Astrocyte (in vitro differentiated cells and primary cell): ENCODE results near the gene KCNC4. TPM values are rescaled to one million over a fixed set of nuclear protein-coding genes. Genes with fewer than 3 reads are reported as not detected.

ENCODE experiments used
- DNase-seq: peaks from one replicate; pipeline ENCODE4 v3.0.0-alpha.2; 2010; ENCODE audit warnings: low read depth
- FAIRE-seq: peaks from 2 replicates; lab custom pipeline; 2011; peaks lifted over from hg19 to GRCh38; lab: Jason Lieb, UNC
- H2AFZ ChIP-seq: 2 replicates; pipeline ENCODE4 v1.6.0; 2012; ENCODE audit warnings: low read depth, low read length, inconsistent platforms
- H3K27ac ChIP-seq: 2 replicates; pipeline ENCODE4 v1.5.1; 2011; ENCODE audit warnings: low read depth, low read length, inconsistent platforms
- H3K27me3 ChIP-seq: 2 replicates; pipeline ENCODE4 v1.6.0; 2011; ENCODE audit warnings: low read length, inconsistent platforms; ENCODE audit not compliant: insufficient read depth
- H3K36me3 ChIP-seq: 2 replicates; pipeline ENCODE4 v1.5.1; 2011; ENCODE audit warnings: low read length, inconsistent platforms; ENCODE audit not compliant: insufficient read depth
- H3K4me1 ChIP-seq: 2 replicates; pipeline ENCODE4 v1.5.1; 2011; ENCODE audit warnings: low read length, inconsistent platforms; ENCODE audit not compliant: insufficient read depth
- H3K4me2 ChIP-seq: 2 replicates; pipeline ENCODE4 v1.6.0; 2012; ENCODE audit warnings: low read length, inconsistent platforms
- H3K4me3 ChIP-seq: 2 replicates; pipeline ENCODE4 v1.5.1; 2011; ENCODE audit warnings: low read depth, mild to moderate bottlenecking, low read length, inconsistent platforms; ENCODE audit not compliant: insufficient read depth
- H3K79me2 ChIP-seq: 2 replicates; pipeline ENCODE4 v1.6.0; 2012; ENCODE audit warnings: mild to moderate bottlenecking, low read length, inconsistent platforms; ENCODE audit not compliant: insufficient read depth
- H3K9ac ChIP-seq: 2 replicates; pipeline ENCODE4 v1.6.0; 2012; ENCODE audit warnings: mild to moderate bottlenecking, low read length, inconsistent platforms
- H3K9me3 ChIP-seq: 2 replicates; pipeline ENCODE4 v1.5.1; 2012; ENCODE audit warnings: low read depth, mild to moderate bottlenecking, low read length, inconsistent platforms; ENCODE audit not compliant: insufficient read depth
- H4K20me1 ChIP-seq: 2 replicates; pipeline ENCODE4 v1.6.0; 2012; ENCODE audit warnings: low read length, inconsistent platforms; ENCODE audit not compliant: insufficient read depth
- H3K27ac Mint-ChIP-seq: one replicate; pipeline ENCODE4 v1.8.0; 2021; ENCODE audit warnings: mild to moderate bottlenecking, mixed read lengths; ENCODE audit not compliant: unreplicated experiment
- H3K27me3 Mint-ChIP-seq: one replicate; pipeline ENCODE4 v1.8.0; 2021; ENCODE audit warnings: low read depth, mixed read lengths; ENCODE audit not compliant: unreplicated experiment
- H3K36me3 Mint-ChIP-seq: one replicate; pipeline ENCODE4 v1.8.0; 2021; ENCODE audit warnings: low read depth, mixed read lengths; ENCODE audit not compliant: unreplicated experiment
- H3K4me1 Mint-ChIP-seq: one replicate; pipeline ENCODE4 v1.8.0; 2021; ENCODE audit warnings: low read depth, mixed read lengths; ENCODE audit not compliant: unreplicated experiment
- H3K4me3 Mint-ChIP-seq: one replicate; pipeline ENCODE4 v1.8.0; 2021; ENCODE audit warnings: mild to moderate bottlenecking, moderate library complexity, mixed read lengths; ENCODE audit not compliant: unreplicated experiment
- H3K9me3 Mint-ChIP-seq: one replicate; pipeline ENCODE4 v1.8.0; 2021; ENCODE audit warnings: mild to moderate bottlenecking, mixed read lengths; ENCODE audit not compliant: unreplicated experiment
- EZH2 ChIP-seq: IDR thresholded peaks from 2 replicates; pipeline ENCODE4 v1.6.1; 2012; ENCODE audit warnings: mild to moderate bottlenecking, low read length, inconsistent platforms; ENCODE audit not compliant: insufficient read depth
- total RNA-seq: library from RNA; stranded (reverse); gene quantifications from 2 replicates; pipeline ENCODE4 v1.2.1, GENCODE V29; 2021
- TF ChIP-seq, protein P1 (sequence below): IDR thresholded peaks from 2 replicates; pipeline ENCODE4 v1.5.1; 2011; ENCODE audit warnings: low read depth, mild to moderate bottlenecking, inconsistent platforms, low read length, moderate library complexity; ENCODE audit not compliant: insufficient read depth

KCNC4 gene
- total RNA-seq, 1 donor from 2014 or later: 2.6 TPM

DNA sequence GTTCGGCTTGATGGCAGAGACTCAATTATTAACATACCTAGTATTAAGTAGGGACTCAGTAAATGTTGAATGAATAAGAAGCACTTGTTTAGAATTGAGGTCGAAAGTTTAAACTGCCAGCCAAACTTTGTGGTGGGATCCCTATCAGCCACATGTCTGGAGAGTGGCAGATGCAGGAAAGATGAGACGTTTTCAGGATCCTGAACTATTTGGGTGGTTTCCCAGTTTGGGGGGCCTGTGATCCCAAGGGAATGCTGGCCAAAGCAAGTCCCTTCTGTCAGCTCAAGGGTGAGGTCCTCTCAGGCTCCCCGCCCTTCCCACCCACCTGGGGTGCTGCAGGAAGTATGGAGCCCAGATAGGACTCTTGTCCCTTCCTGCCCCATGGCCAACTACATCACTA lies 38.6 kb downstream of the KCNC4 start:
- FAIRE-seq (no peak), DNase-seq (no peak)
- peaks cover 60% of the 10 kb centered on the region for H3K27me3 Mint-ChIP-seq
- no peaks in the 10 kb centered on the region for H3K36me3 Mint-ChIP-seq
- Histone ChIP-seq H3K27ac (no peak overlapping the region), H3K9me3 (no peaks in the 10 kb centered on the region), H3K9ac (no peak overlapping the region), H3K4me1 (no peaks in the 10 kb centered on the region), H3K36me3 (no peaks in the 10 kb centered on the region), H2AFZ (no peak overlapping the region), H3K4me2 (no peak overlapping the region), H3K79me2 (no peaks in the 10 kb centered on the region), H3K27me3 (peaks cover 18% of the 10 kb centered on the region), H4K20me1 (no peaks in the 10 kb centered on the region), H3K4me3 (no peak overlapping the region)
- TF ChIP-seq, protein P1, sequence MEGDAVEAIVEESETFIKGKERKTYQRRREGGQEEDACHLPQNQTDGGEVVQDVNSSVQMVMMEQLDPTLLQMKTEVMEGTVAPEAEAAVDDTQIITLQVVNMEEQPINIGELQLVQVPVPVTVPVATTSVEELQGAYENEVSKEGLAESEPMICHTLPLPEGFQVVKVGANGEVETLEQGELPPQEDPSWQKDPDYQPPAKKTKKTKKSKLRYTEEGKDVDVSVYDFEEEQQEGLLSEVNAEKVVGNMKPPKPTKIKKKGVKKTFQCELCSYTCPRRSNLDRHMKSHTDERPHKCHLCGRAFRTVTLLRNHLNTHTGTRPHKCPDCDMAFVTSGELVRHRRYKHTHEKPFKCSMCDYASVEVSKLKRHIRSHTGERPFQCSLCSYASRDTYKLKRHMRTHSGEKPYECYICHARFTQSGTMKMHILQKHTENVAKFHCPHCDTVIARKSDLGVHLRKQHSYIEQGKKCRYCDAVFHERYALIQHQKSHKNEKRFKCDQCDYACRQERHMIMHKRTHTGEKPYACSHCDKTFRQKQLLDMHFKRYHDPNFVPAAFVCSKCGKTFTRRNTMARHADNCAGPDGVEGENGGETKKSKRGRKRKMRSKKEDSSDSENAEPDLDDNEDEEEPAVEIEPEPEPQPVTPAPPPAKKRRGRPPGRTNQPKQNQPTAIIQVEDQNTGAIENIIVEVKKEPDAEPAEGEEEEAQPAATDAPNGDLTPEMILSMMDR: no peak
- no peak for TF ChIP-seq EZH2
- H3K27ac Mint-ChIP-seq: no peak overlapping the region
- peaks cover 8% of the 10 kb centered on the region for H3K9me3 Mint-ChIP-seq
- H3K4me1 Mint-ChIP-seq: no peaks in the 10 kb centered on the region
- H3K4me3 Mint-ChIP-seq: no peak overlapping the region

DNA sequence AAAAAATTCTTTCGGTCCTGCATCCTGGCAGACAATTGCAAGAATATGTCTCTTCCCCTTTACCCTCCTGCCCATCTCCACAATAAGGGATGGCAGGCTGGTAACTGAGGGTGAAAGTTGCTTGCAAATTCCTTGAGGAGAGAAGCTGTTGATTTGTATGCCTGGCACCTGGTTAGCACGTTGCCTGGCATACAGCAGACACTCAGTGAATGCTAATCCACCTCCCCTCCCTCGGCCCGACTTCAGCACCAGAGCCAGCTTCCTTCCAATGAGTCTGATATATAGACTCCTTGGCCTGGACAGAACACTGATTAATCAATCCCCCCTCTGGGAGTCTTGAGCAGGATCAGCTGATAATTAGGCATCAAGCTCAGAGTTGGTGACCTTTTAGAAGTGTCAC lies 39.1 kb downstream of the KCNC4 start:
- H3K4me3 ChIP-seq: no peak overlapping the region
- no peaks in the 10 kb centered on the region for H3K36me3 ChIP-seq
- no peaks in the 10 kb centered on the region for H3K9me3 ChIP-seq
- Mint-ChIP-seq H3K9me3 (peaks cover 8% of the 10 kb centered on the region), H3K4me1 (no peaks in the 10 kb centered on the region), H3K4me3 (no peak overlapping the region), H3K27ac (no peak overlapping the region), H3K27me3 (peaks cover 62% of the 10 kb centered on the region), H3K36me3 (no peaks in the 10 kb centered on the region)
- no peak overlapping the region for H3K9ac ChIP-seq
- H3K27me3 ChIP-seq: peaks cover 15% of the 10 kb centered on the region
- DNase-seq (no peak), FAIRE-seq (no peak)
- H3K4me1 ChIP-seq: no peaks in the 10 kb centered on the region
- TF ChIP-seq, protein P1: no peak
- no peak for TF ChIP-seq EZH2
- H4K20me1 ChIP-seq: no peaks in the 10 kb centered on the region
- no peak overlapping the region for H3K4me2 ChIP-seq
- no peak overlapping the region for H2AFZ ChIP-seq
- no peak overlapping the region for H3K27ac ChIP-seq
- no peaks in the 10 kb centered on the region for H3K79me2 ChIP-seq

DNA sequence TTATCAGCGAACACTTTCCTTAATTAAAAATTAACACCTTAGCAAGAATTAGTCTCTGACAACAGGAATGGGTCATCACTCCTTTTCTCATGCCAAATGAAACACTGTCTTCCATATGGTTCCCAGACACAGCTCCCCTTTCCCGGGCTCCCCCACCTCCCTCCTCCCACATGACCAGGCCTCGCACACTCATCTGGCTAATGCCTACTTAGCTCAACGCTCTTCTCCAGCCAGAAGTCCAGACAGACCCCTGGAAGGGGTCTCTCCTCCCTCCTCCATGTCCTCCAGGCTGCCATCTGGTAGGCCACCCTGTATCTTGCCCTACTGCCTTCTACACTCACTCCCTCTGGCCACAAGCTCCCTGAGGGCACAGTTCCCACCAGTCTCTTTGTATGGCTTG lies 39.9 kb downstream of the KCNC4 start:
- Histone ChIP-seq H2AFZ (no peak overlapping the region), H3K9ac (no peak overlapping the region), H3K4me3 (no peak overlapping the region), H3K9me3 (no peaks in the 10 kb centered on the region), H3K27ac (no peak overlapping the region), H3K79me2 (no peaks in the 10 kb centered on the region), H3K4me1 (no peaks in the 10 kb centered on the region), H4K20me1 (no peaks in the 10 kb centered on the region), H3K27me3 (peaks cover 16% of the 10 kb centered on the region), H3K4me2 (no peak overlapping the region), H3K36me3 (no peaks in the 10 kb centered on the region)
- no peak for FAIRE-seq
- no peak for DNase-seq
- Mint-ChIP-seq H3K27me3 (peaks cover 62% of the 10 kb centered on the region), H3K36me3 (no peaks in the 10 kb centered on the region), H3K27ac (no peak overlapping the region), H3K4me1 (no peaks in the 10 kb centered on the region), H3K4me3 (no peak overlapping the region), H3K9me3 (peaks cover 8% of the 10 kb centered on the region)
- no peak for TF ChIP-seq EZH2
- TF ChIP-seq, protein P1: no peak
